NCI-H510A treated with DMSO at 0.1 percent for 48 hours (cell line): ENCODE measurements around the gene MIOX.
"Not testable (repeated sequence)": the region's sequence is repeated elsewhere in the genome, so short reads cannot be mapped to it uniquely, and the experiment has no call there.

Source experiments
- DNase-seq: peaks from one replicate; lab custom pipeline; 2025; lab: John Stamatoyannopoulos, UW

MIOX gene

DNA sequence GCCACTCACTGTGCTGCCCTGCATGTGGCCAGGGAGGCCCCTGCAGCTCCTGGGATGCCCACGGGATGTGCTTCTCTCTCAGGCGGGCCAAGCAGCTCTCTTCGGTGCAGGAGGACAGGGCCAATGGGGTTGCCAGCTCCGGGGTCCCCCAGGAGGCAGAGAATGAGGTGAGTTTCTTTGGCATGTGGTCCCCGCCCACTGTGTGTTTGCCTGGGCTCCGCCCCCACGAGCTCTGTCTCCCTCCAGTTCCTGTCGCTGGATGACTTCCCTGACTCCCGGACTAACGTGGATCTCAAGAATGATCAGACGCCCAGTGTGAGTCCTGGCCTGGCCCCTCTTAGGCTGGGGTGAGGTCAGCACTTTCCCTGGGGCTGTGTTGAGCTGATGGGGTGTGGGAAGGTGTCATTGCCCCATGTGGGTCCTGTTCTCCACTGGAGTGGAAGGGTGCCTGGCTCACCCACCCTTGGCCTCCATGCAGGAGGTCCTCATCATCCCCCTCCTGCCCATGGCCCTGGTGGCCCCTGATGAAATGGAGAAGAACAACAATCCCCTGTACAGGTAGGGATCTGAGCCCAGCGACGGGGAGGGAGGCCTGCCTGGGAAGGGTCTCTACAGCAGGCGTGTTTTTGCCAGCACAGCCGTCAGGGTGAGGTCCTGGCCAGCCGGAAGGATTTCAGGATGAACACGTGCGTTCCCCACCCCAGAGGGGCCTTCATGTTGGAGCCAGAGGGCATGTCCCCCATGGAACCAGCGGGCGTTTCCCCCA, 31.0 kb downstream of the MIOX start:
- DNase-seq = no peak

DNA sequence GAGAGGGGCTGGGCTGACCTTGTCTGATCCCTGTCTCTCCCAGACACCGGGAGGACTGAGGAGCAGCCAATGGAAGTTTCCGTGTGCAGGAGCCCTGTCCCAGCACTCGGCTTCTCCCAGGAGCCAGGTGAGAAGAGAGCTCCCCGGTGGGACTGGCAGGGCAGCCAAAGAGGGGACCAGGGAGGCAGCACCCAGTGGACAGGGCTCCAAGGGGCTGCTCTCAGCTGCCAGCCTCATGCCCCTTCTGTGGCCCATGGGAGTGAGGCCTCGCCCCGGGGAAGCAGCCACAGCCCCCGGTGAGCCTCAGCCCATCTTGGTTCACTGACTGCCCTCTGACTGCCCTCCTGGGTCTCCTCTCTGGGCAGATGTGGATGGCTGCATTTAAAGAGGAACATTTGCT, 31.9 kb downstream of the MIOX start:
- DNase-seq = no peak

DNA sequence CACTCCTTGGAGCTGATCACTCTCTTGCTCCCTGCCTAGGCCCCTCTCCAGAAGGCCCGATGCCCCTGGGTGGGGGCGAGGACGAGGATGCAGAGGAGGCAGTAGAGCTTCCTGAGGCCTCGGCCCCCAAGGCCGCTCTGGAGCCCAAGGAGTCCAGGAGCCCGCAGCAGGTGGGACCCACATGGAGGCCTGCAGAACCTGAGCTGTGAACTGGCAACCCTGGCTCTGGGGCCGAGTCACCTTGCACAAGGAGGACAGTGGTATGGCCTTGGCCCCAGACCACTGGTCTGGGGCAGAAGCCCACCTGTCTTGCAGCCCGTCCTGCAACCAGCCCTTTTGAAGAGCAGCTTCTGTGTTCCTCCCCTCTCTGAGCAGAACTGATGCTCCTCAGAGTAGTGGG, 32.5 kb downstream of the MIOX start:
- no peak for DNase-seq

DNA sequence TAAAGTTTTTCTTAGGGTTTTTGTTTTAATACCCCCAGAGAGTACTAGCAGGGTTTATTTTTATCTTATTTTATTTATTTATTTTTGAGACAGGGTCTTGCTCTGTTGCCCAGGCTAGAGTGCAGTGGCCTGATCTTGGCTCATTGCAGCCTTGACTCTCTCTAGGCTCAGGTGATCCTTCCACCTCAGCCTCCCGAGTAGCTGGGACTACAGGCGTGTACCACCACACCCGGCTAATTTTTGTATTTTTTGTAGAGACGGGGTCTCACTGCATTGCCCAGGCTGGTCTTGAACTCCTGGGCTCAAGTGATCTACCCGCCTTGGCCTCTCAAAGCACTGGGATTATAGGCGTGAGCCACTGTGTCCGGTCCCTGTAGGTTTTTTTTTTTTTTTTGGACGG, 33.5 kb downstream of the MIOX start:
- DNase-seq = not testable (repeated sequence)

DNA sequence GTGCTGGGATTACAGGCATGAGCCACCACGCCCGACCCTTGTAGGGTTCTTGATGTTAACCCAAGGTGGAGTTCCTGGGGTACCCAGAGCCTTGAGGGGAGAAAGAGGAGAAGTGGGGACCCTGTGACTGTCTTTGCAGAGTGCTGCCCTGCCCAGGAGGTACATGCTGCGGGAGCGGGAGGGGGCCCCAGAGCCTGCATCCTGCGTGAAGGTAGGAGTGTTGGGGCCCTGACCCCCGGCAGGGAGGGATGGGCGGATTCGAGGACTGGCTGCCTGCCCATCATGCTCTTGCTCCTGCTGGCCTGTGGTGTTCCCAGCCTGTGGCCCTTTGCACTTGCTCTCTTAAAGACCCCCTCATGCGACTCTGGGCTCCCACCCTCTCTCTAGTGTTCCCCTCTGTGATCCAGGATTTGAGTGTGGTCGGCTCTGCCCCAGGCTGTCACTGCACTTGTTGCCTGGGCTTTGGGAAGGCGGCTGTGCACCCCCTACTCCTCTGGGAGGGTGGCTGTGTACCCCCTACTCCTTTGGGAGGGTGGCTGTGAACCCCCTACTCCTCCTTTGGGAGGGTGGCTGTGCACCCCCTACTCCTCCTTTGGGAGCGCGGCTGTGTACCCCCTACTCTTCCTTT, 34.3 kb downstream of the MIOX start:
- DNase-seq = no peak

DNA sequence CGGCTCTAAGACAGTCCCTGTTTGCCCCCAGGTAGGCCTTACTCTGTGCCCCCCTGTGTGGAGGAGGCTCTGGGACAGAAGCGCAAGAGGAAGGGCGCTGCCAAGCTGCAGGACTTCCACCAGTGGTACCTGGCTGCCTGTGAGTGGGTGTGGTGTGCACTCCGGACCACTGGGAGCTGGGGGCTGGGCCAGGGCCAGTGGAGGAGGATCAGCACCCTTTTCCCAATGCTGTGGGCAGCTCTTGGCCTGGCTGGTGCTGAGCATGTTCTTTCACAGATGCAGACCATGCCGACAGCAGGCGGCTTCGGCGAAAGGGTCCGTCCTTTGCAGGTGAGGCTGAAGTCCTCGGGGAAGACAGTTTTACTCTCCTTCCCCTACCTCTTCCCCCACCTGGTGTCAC, 35.1 kb downstream of the MIOX start:
- no peak for DNase-seq

DNA sequence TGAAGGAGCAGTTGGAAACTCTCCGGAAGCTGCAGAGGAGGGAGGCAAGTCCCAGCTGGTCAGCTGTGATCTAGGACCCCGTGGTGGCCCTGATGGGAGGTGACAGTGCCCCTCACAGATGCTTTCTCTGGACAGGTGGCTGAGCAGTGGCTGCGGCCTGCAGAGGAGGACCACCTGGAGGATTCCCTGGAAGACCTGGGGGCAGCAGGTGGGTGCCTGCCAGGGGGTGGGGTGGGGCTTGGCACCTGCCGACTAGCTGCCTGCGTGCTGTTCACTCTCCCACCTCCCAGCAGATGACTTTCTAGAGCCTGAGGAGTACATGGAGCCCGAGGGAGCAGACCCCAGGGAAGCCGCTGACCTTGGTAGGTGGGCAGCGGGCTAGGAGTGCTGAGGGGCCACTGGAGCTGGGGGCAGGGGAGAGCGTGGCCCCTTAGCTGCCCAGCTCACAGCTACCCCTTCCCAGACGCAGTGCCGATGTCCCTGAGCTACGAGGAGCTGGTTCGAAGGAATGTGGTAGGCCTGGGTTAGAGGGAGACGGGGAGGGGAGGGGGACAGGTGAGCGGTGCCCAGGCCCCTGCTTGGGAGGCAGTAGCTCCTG, 35.6 kb downstream of the MIOX start:
- DNase-seq = no peak

DNA sequence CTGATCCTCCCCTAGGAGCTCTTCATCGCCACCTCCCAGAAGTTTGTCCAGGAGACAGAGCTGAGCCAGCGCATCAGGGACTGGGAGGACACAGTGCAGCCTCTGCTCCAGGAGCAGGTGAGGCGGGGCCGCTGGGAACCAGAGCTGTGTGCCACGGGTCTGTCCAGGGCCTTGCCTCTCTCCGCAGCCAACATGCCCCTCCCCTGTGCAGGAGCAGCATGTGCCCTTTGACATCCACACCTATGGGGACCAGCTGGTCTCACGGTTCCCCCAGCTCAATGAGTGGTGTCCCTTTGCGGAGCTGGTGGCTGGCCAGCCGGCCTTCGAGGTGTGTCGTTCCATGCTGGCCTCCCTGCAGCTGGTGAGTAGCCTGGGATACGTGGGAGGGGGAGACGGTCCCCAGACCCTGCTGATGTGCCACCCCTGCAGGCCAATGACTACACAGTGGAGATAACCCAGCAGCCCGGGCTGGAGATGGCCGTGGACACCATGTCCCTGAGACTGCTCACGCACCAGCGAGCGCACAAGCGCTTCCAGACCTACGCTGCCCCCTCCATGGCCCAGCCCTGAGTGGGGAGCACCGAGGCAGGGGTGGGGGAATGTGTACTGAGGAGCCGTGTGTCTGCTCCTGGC, 36.3 kb downstream of the MIOX start:
- DNase-seq = no peak

DNA sequence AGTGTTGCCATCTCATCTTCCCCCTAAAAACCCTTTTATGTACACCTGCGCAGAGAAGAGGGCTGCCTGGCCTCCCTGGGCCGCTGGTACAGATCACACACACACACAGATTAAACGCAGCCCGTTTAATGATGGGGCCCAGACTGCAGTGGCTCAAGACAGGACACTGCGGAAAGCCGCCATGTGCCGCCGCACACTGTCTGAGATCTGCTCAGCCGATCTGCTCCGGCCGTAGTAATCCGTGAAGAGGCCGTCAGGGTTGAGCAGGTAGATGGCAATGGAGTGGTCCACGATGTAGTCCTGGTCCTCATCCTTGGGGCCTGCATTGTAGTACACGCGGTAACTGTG, 36.8 kb downstream of the MIOX start:
- no peak for DNase-seq

DNA sequence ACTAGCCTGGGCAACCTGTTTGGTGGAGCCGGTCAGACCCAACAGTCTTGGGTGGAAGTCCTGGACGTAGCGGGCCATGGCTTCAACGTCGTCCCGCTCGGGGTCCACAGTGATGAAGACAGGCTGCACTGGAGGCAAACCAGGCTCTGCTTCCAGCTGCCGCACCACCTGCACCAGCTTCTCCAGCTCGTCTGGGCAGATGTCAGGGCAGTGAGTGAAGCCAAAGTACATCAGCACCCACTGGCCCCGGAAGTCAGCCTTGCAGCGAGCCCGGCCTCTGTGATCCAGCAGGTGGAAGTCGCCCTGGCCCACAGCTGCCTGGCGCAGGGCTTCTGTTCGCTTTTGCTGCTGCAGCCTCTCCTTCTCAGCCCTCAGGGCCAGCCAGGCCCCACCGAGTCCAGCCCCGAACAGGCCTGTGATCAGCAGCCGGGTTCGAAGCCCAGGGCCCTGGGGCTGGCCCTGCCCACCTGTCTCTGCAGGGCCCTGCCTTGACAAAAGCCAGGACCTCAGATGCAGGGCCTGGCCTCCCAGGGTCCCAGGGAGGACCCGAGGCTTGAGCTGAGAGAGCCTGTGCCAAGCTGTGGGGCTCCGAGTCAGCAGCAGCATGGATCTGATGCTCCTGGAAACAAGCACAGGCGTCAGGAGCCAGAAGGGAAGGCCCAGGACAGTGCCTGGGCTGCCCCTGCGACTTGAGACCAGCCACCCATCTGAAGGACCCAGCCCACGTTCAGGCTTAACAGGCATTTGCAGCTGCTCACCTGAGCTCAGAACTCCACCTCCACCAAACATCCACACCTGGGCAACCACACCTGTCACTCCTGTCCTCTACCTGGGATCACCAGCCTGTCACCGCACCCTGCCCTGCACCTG, 37.4 kb downstream of the MIOX start:
- DNase-seq = no peak

DNA sequence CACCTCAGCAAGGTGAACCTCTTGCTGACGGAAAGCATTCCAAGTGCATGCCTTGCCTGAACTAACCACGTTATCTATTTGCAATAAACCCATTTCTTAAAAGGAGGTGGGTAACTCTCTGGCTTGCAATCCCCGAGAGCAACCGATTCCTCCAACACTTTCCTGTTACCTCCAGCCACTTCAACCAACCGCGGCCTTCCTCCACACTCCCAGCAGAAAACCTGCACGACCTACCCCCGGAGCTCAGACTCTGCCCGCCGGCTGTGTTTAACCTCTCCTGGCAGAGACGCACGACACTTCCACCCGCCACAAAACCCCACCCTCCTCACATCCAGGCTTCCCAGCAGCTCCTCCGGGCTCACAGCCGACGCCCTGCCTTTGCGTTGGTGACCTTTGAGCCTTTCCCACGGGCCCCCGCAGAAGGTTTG, 38.0 kb downstream of the MIOX start:
- no peak for DNase-seq

DNA sequence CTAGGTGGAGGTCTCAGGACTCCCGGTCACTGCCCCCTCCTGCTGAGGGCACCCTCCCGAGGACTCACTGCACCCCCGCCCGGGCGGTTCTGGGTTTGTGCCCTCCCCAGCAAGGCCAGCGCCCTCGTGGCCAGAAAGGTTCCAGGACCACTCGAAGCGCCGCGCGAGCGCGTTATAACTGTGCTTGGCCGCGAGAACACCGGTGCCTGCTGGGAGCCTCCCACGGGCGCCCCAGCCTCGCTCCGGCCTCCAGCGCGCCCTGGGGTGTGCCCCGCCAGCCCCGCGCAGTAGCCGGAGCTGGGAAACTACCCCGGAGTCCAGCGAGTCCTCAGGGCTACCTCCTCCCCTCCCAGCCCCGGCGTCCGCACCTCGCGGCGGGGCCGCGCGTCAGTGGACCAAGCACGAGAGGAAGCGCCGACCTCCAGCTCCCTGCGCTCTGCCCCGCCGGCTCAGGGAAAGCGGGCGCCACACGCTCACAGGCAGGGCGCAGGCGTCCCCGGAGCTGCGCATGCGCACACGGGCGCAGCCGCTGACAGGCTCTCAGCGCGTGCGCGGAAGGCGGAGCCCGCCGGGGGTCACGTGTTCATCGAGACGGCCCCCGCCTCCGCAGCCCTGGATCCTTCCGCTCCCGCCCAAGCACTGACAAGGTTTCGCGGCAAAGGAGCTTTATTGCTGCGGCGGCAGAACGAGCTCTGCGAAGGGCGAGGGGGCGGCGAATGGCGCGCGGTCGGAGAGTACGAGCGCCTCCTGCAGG, 38.6 kb downstream of the MIOX start, which contains the start of gene SCO2:
Gene SCO2 (minus strand): TSS at position 495 of the 754 bp plus-strand sequence. CDS start 1,187 bp downstream, outside the sequence.
- DNase-seq = peak; percentile 75

DNA sequence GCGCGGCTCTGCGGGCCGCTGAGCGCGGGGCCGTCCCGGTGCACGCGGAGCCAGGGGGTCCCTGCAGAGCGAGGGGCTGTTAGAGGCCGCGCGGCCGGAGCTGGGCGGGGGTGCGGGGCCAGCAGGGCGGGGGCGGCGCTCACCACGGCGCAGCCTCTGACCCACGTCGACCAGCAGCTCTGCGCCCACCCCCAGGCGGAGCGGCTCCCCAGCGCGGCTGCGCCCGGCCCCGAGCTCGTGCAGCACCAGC, 39.1 kb downstream of the MIOX start:
- no peak for DNase-seq

DNA sequence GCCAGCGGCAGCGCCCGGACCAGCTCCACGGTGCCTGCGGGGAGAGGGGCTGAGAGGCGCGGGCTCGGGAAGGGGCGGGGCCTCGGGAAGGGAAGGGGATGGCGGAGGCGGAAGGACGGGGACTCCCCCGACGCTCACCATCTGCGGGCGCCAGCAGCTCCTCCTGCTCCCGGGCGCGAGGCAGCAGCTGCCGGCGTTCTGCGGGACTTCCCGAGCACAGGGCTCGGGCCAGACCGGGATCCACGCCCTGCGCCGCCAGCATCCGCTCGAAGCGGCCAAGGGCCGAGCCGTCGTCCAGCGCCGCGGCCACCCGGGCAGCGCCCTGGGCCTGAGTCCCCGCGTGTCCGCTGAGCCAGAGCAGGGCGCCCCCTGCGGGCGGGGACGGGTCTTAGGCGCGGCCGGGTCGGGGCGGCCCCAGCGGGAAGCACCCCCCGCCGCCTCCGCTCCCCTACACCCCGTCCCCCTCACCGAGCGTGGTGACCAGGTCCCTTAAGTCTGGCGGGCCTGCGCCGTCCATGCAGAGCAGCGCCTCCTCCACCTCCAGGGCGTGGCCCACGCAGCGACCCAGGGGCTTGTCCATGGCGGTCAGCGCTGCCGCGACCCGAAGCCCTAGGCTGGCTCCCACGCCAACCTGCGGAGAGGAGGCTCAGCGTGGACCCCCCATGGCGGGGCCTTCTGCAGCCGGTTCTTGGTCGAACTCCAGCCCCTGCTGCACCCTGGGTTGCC, 39.6 kb downstream of the MIOX start:
- DNase-seq = peak; percentile 38

DNA sequence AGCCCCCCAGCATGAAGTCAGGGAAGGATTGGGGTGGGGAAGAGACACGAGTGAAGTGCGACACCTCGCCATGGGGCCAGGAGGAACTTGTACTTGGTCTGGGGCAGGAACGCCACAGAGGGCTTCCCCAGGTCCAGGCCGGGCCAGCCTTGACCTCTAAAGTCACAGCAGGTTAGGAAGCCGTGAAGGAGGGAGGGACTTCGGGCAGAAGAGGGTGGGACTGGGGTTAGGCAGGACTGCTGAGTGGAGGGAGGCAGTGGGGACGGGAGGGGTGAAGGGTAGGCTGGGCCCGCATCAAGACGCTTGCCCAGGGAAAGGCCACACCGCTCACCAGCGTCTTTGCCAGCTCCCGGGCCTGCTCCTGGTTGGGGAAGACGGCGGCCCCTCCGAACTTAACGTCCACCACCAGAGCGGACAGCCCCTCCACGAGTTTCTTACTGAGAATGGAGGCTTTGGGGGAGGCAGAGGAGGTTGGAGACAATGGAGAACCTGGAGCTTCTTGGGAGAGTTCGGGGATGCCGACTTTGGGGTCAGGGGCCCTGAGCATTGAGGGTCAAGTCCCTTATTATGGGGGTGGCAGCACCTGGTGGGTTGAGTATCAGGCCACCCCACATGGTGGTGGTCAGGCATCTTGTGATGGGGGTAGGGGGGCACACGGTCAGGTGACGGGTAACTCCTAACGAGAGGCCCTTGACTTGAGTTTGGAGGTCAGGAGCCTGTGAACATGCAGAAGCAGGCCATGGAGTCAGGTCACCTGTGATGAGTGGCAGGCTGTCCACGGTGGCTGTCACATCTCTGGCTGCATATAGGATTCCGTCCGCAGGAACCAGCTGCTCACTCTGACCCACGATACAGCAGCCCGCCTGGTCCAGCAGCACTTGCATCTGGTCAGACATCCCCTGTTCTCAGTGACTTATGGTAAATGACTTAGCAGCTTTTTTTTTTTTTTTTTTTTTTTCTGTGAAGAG, 40.5 kb downstream of the MIOX start:
- DNase-seq = peak; percentile 35

DNA sequence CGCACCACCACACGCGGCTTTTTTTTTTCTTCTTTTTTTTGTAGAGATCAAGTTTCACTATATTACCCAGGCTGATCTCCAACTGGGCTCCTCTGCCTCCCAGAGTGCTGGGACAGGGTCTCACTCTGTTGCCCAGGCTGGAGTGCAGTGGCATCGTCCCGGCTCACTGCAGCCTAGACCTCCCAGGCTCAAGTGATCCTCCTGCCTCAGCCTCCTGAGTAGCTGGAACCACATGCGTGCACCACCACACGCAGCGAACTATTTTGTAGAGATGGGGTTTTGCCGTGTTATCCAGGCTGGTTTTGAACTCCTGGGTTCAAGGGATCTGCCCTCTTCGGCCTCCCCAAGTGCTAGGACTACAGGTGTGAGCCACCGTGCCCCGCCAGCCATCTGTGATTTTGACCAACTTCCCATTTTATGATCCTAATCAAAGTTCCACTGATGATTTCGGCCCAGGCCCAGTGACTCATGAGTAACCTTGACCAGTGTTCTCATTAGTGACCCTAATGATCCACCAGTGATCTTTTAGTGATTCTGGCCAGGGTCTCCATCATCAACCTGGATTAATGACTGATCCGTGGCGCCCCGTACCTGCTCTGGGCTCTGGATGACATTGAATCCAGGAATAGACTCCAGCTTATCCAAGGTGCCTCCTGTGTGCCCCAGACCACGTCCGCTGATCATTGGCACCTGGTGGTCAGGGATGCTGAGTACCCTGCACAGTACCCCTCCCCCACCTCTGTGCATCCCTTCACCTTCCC, 41.4 kb downstream of the MIOX start:
- DNase-seq = no peak

DNA sequence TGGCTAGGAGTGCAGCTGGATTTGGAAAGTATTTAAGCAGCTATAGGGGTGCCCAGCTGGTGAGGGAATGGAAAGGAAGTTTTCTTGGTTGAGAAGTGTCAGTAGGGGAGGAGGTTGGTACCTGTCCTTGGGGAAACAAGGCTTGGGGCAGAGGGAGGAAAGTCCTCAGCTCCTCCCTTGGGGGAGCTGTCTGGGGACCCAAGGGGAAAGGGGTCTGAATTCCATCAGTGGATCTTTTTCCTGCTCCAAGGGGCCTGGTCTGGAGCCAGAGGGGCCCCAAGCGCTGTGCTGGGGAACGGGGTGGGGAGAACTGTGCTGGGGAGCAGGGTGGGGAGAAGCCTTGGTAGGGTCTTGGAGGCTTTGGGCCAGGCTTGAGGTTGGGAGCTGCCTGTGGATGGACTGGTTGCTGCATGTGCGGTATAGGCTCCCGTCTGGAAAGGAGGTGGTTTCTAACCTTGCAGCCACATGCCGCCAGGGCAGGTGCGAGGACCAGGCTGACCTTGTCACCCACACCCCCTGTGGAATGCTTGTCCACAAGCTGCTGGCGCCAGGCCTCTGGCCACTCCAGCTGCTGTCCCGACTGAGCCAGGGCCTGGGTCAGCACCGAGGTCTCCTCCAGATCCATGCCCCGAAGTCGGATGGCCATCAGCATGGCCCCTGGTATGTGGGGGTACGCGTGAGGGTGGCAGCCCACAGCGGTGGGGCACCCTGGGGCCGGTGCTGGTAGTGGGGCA, 42.2 kb downstream of the MIOX start:
- DNase-seq = no peak

DNA sequence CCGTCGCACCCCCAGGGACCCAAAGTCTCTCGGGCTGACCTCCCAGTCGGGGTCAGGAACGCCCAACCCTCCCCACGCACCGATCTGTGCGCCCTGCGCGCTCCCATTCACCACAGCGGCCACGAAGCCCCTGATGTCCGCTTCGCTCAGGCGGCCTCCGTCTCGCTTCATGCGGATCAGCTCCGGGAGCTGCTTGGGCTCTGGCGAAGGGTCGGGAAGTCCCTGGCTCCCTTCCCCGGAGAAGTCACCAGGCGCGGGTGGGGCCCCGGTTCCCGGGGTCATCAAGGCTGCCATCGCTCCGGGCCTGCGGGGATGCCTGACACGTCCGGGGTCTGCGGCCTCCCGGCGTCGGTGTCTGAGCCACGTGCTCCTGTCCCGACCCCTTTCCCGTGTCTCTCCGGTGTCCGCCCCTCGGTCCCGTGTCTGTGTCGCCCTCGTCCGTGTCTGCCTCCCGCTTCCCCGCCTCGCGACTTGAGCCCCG, 42.8 kb downstream of the MIOX start:
- DNase-seq = no peak
